PFSK-1 (cell line): ENCODE measurements around the gene PLOD2.

Experiments used
- FOXP2 ChIP-seq: optimal IDR thresholded peaks from 2 replicates; pipeline ENCODE3; 2011; ENCODE audit warnings: borderline replicate concordance, control low read depth, inconsistent platforms; ENCODE audit not compliant: insufficient read depth; ENCODE audit errors: extremely low read length, extremely low read depth
- POLR2AphosphoS5 ChIP-seq: IDR thresholded peaks from 2 replicates; pipeline ENCODE4 v1.6.1; 2012; ENCODE audit warnings: low read depth, mild to moderate bottlenecking, control low read depth, low read length, moderate library complexity
- SIN3A ChIP-seq: IDR thresholded peaks from 2 replicates; pipeline ENCODE4 v1.6.1; 2012; ENCODE audit warnings: mild to moderate bottlenecking, low read length, moderate library complexity, borderline replicate concordance; ENCODE audit not compliant: insufficient read depth
- TAF1 ChIP-seq: IDR thresholded peaks from 2 replicates; pipeline ENCODE4 v1.6.1; 2012; ENCODE audit warnings: low read length, control low read depth, borderline replicate concordance; ENCODE audit not compliant: insufficient read depth

DNA sequence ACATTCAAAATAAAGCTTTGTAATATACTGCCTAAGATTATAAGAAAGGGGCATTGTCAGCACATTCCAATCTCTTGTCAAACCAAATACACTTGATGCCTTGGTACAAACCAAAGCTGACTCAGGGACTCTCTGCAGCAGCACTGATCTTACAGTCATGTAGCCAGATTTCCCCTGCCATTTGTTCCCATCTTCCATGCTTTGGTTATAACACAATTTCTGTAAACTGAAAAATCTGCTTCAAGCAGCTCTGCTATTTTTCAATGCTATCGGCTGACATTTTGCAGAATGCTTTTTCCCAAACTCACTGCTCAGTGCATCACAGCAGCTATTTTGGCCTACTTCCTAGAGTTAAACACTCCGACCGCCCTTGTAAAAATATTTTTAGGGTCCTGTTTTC is 18.2 kb downstream of the PLOD2 start:
- TF ChIP-seq TAF1 (no peak), SIN3A (no peak), POLR2AphosphoS5 (no peak), FOXP2 (no peak)
